ENCODE results near the gene RAD51D.
A peak's percentile ranks its signal among the peaks of the same experiment; 100 is the strongest.
"Not testable (repeated sequence)": the region's sequence is repeated elsewhere in the genome, so short reads cannot be mapped to it uniquely, and the experiment has no call there.

The RAD51D gene

GRCh38 chr17:35101725-35102124 lies 17.9 kb downstream of the RAD51D start:
- in situ Hi-C loops (cut with HindIII; ENCODE audit: low pct_ligation_motif_present, low pct_unique_long_range_greater_than_20kb, low sequenced_read_pairs), result no loop called here
- no peak for DNase-seq

GRCh38 chr17:35101036-35101435 lies 18.6 kb downstream of the RAD51D start:
- DNase-seq, result no peak
- in situ Hi-C loops (cut with HindIII; ENCODE audit: low pct_ligation_motif_present, low pct_unique_long_range_greater_than_20kb, low sequenced_read_pairs), result no loop called here

GRCh38 chr17:35099908-35100307 lies 19.8 kb downstream of the RAD51D start:
- in situ Hi-C loops (cut with HindIII; ENCODE audit: low pct_ligation_motif_present, low pct_unique_long_range_greater_than_20kb, low sequenced_read_pairs), result no loop called here

GRCh38 chr17:35097776-35098175 lies 21.9 kb downstream of the RAD51D start:
- in situ Hi-C loops (cut with HindIII; ENCODE audit: low pct_ligation_motif_present, low pct_unique_long_range_greater_than_20kb, low sequenced_read_pairs), result no loop called here
- no peak for DNase-seq

More at GRCh38 chr17:35099908-35100307, 19.8 kb downstream of the RAD51D start:
- no peak for DNase-seq

- in situ Hi-C loops (cut with HindIII; ENCODE audit: low pct_ligation_motif_present, low pct_unique_long_range_greater_than_20kb, low sequenced_read_pairs), result no loop called here
- DNase-seq, result no peak
Observed at GRCh38 chr17:35095741-35096140, 23.9 kb downstream of the RAD51D start.

- peak; percentile 51 for DNase-seq
- in situ Hi-C loops (cut with HindIII; ENCODE audit: low pct_ligation_motif_present, low pct_unique_long_range_greater_than_20kb, low sequenced_read_pairs), result no loop called here
Observed at GRCh38 chr17:35094902-35095301, 24.8 kb downstream of the RAD51D start.

- DNase-seq; in situ Hi-C loops (cut with HindIII; ENCODE audit: low pct_ligation_motif_present, low pct_unique_long_range_greater_than_20kb, low sequenced_read_pairs): not testable (repeated sequence)
Observed at GRCh38 chr17:35090707-35091106, 29.0 kb downstream of the RAD51D start.

GRCh38 chr17:35089586-35090296 lies 29.9 kb downstream of the RAD51D start:
- in situ Hi-C loops (cut with HindIII; ENCODE audit: low pct_ligation_motif_present, low pct_unique_long_range_greater_than_20kb, low sequenced_read_pairs), result no loop called here
- DNase-seq, result peak; percentile 84

- peak; percentile 89 for DNase-seq
- in situ Hi-C loops (cut with HindIII; ENCODE audit: low pct_ligation_motif_present, low pct_unique_long_range_greater_than_20kb, low sequenced_read_pairs), result no loop called here
Observed at GRCh38 chr17:35088881-35089585, 30.6 kb downstream of the RAD51D start.

- peak; percentile 71 for DNase-seq
- in situ Hi-C loops (cut with HindIII; ENCODE audit: low pct_ligation_motif_present, low pct_unique_long_range_greater_than_20kb, low sequenced_read_pairs), result no loop called here
Observed at GRCh38 chr17:35088356-35088880, 31.2 kb downstream of the RAD51D start.

- in situ Hi-C loops (cut with HindIII; ENCODE audit: low pct_ligation_motif_present, low pct_unique_long_range_greater_than_20kb, low sequenced_read_pairs), result no loop called here
- peak; percentile 45 for DNase-seq
Observed at GRCh38 chr17:35087731-35088355, 31.8 kb downstream of the RAD51D start.

- in situ Hi-C loops (cut with HindIII; ENCODE audit: low pct_ligation_motif_present, low pct_unique_long_range_greater_than_20kb, low sequenced_read_pairs), result no loop called here
- no peak for DNase-seq
Observed at GRCh38 chr17:35086931-35087573, 32.6 kb downstream of the RAD51D start.

GRCh38 chr17:35086164-35086563 lies 33.5 kb downstream of the RAD51D start:
- in situ Hi-C loops (cut with HindIII; ENCODE audit: low pct_ligation_motif_present, low pct_unique_long_range_greater_than_20kb, low sequenced_read_pairs), result no loop called here
- DNase-seq, result no peak

GRCh38 chr17:35084987-35085386 lies 34.7 kb downstream of the RAD51D start:
- DNase-seq, result peak; percentile 69
- in situ Hi-C loops (cut with HindIII; ENCODE audit: low pct_ligation_motif_present, low pct_unique_long_range_greater_than_20kb, low sequenced_read_pairs), result no loop called here

- in situ Hi-C loops (cut with HindIII; ENCODE audit: low pct_ligation_motif_present, low pct_unique_long_range_greater_than_20kb, low sequenced_read_pairs), result no loop called here
- no peak for DNase-seq
Observed at GRCh38 chr17:35083071-35083470, 36.6 kb downstream of the RAD51D start.

GRCh38 chr17:35082073-35082657 lies 37.5 kb downstream of the RAD51D start:
- in situ Hi-C loops (cut with HindIII; ENCODE audit: low pct_ligation_motif_present, low pct_unique_long_range_greater_than_20kb, low sequenced_read_pairs), result no loop called here
- DNase-seq, result peak; percentile 31

GRCh38 chr17:35081638-35082037 lies 38.0 kb downstream of the RAD51D start:
- in situ Hi-C loops (cut with HindIII; ENCODE audit: low pct_ligation_motif_present, low pct_unique_long_range_greater_than_20kb, low sequenced_read_pairs), result no loop called here
- DNase-seq, result no peak

- in situ Hi-C loops (cut with HindIII; ENCODE audit: low pct_ligation_motif_present, low pct_unique_long_range_greater_than_20kb, low sequenced_read_pairs), result no loop called here
Observed at GRCh38 chr17:35080536-35080935, 39.1 kb downstream of the RAD51D start.

More at GRCh38 chr17:35080536-35080935, 39.1 kb downstream of the RAD51D start:
- DNase-seq, result no peak

Data from ACHN (cell line).